CD8-positive, alpha-beta memory T cell (primary cell): ENCODE data around the gene APRT. TPM values are rescaled to one million over a fixed set of nuclear protein-coding genes. Genes with fewer than 3 reads are reported as not detected.

Source experiments
- CTCF ChIA-PET: fragments of 350-600 bp; sonication (Branson Sonifier 250); formaldehyde crosslinking; loops from one replicate; lab custom pipeline; 2021; ENCODE audit warnings: antibody characterized with exemption; lab: Charles Lee
- POLR2A ChIA-PET: fragments of 350-600 bp; sonication (Branson Sonifier 250); formaldehyde crosslinking; loops from one replicate; lab custom pipeline; 2021; ENCODE audit warnings: antibody characterized with exemption; lab: Charles Lee
- DNase-seq, 5 donors: peaks; one replicate each; pipeline versions ENCODE4 v3.0.0 to v3.0.0-alpha.2; 2020 to 2022; ENCODE audit warnings: mixed read lengths in 1 of 5
- H3K27ac ChIP-seq: one replicate; pipeline ENCODE4 v1.7.0; 2013; ENCODE audit warnings: low read depth, mild to moderate bottlenecking, low read length, moderate library complexity
- H3K27me3 ChIP-seq: 2 replicates; pipeline ENCODE4 v1.7.0; 2013; ENCODE audit warnings: low read length, mild to moderate bottlenecking; ENCODE audit not compliant: insufficient read depth, poor library complexity, severe bottlenecking
- H3K36me3 ChIP-seq: 2 replicates; pipeline ENCODE4 v1.7.0; 2013; ENCODE audit warnings: mild to moderate bottlenecking, low read length, moderate library complexity; ENCODE audit not compliant: insufficient read depth
- H3K4me1 ChIP-seq: 2 replicates; pipeline ENCODE4 v1.7.0; 2013; ENCODE audit warnings: mild to moderate bottlenecking, low read length, moderate library complexity; ENCODE audit not compliant: insufficient read depth
- H3K4me3 ChIP-seq: 2 replicates; pipeline ENCODE4 v1.7.0; 2013; ENCODE audit warnings: mild to moderate bottlenecking, low read length
- H3K9me3 ChIP-seq: 2 replicates; pipeline ENCODE4 v1.7.0; 2013; ENCODE audit warnings: mild to moderate bottlenecking, low read length
- H3K27ac Mint-ChIP-seq, 8 donors: one replicate each; pipeline ENCODE4 v1.8.0; 2020 to 2021; ENCODE audit warnings: mixed read lengths in 8 of 8, mild to moderate bottlenecking in 6 of 8, inconsistent platforms in 3 of 8, moderate library complexity in 3 of 8
- H3K27me3 Mint-ChIP-seq, 2 donors: one replicate each; pipeline ENCODE4 v1.8.0; 2020 to 2021; ENCODE audit warnings: mixed read lengths in 2 of 2, mild to moderate bottlenecking in 1 of 2, moderate library complexity in 1 of 2
- H3K36me3 Mint-ChIP-seq, 3 donors: one replicate each; pipeline ENCODE4 v1.8.0; 2020 to 2021; ENCODE audit warnings: mixed read lengths in 3 of 3, inconsistent platforms in 1 of 3, mild to moderate bottlenecking in 1 of 3
- H3K4me1 Mint-ChIP-seq, 3 donors: one replicate each; pipeline ENCODE4 v1.8.0; 2020 to 2021; ENCODE audit warnings: mixed read lengths in 3 of 3, inconsistent platforms in 1 of 3, mild to moderate bottlenecking in 1 of 3
- H3K4me3 Mint-ChIP-seq, 7 donors: one replicate each; pipeline ENCODE4 v1.8.0; 2020 to 2021; ENCODE audit warnings: mixed read lengths in 7 of 7, mild to moderate bottlenecking in 6 of 7, moderate library complexity in 4 of 7, inconsistent platforms in 2 of 7
- H3K9me3 Mint-ChIP-seq, 5 donors: one replicate each; pipeline ENCODE4 v1.8.0; 2020 to 2022; ENCODE audit warnings: mixed read lengths in 5 of 5, mild to moderate bottlenecking in 3 of 5, moderate library complexity in 2 of 5, inconsistent platforms in 1 of 5
- polyA plus RNA-seq: library from polyadenylated mRNA; unstranded; fragments of 300-500 nt; fragmentation: Illumina TruSeq; gene quantifications from one replicate; pipeline ENCODE4 v1.2.3, GENCODE V29; 2021
- total RNA-seq, 2 experiments: library from RNA; stranded (reverse); gene quantifications; one replicate each; pipeline ENCODE4 v1.2.3, GENCODE V29; 2021

Gene APRT
- total and polyA plus RNA-seq, 3 experiments from 2014 or later, result 338 to 490 (median 348) TPM

GRCh38 chr16:88803264-88803987 is 8.3 kb downstream of the APRT start, which contains the start of gene CDT1:
Gene CDT1 (plus strand): TSS chr16:88803789. CDS start chr16:88803832, 43 bp downstream.
- peak within 1 kb of the TSS; percentile 68 to 95 (median 80) for H3K27ac Mint-ChIP-seq
- peaks cover 23% of the 10 kb centered on the region for H3K4me1 ChIP-seq
- ChIA-PET CTCF (interaction anchor here (0.7 to 2.1 kb wide), 10 partner anchors 9 to 102 kb away, joined by 3 to 11 read pairs (median 3); partner anchors contain the start of gene APRT), POLR2A (interaction anchor here (0.7 to 1.5 kb wide), 6 partner anchors 9 to 233 kb away, joined by 3 to 9 read pairs (median 6); partner anchors contain the start of genes APRT, GALNS, TRAPPC2L and ZC3H18)
- H3K27ac ChIP-seq, result peak within 1 kb of the TSS; percentile 74
- peak within 1 kb of the TSS; percentile 83 to 93 (median 87) for H3K4me3 Mint-ChIP-seq
- no peaks in the 10 kb centered on the region for H3K9me3 ChIP-seq
- no peaks in the 10 kb centered on the region for H3K36me3 ChIP-seq
- H3K4me1 Mint-ChIP-seq, result peaks cover 6 to 38% (median 10%) of the 10 kb centered on the region in 3 donors
- H3K36me3 Mint-ChIP-seq, result peaks cover 0 to 3% (median 0%) of the 10 kb centered on the region in 3 donors
- H3K9me3 Mint-ChIP-seq, result peaks cover 0 to 2% (median 0%) of the 10 kb centered on the region in 5 donors
- no peaks in the 10 kb centered on the region for H3K27me3 ChIP-seq
- peak within 1 kb of the TSS; percentile 58 for H3K4me3 ChIP-seq
- DNase-seq, result peak; percentile 80 to 88 (median 82)
- no peaks in the 10 kb centered on the region for H3K27me3 Mint-ChIP-seq

- H3K27me3 ChIP-seq, result no peaks in the 10 kb centered on the region
- Mint-ChIP-seq H3K27ac (peak overlapping the region in 4 of 8 donors; percentile 9 to 95 (median 59)), H3K9me3 (peaks cover 0 to 2% (median 0%) of the 10 kb centered on the region in 5 donors), H3K27me3 (no peaks in the 10 kb centered on the region), H3K4me1 (peaks cover 10 to 48% (median 13%) of the 10 kb centered on the region in 3 donors), H3K4me3 (peak overlapping the region in 4 of 7 donors; percentile 21 to 73 (median 38)), H3K36me3 (peaks cover 0 to 1% (median 0%) of the 10 kb centered on the region in 3 donors)
- DNase-seq, result no peak
- H3K36me3 ChIP-seq, result no peaks in the 10 kb centered on the region
- peak overlapping the region; percentile 47 for H3K27ac ChIP-seq
- ChIA-PET CTCF (interaction anchor here (0.6 to 3.4 kb wide), 5 partner anchors 11 to 209 kb away, joined by 3 to 18 read pairs (median 6); partner anchors contain the start of gene APRT), POLR2A (interaction anchor here (0.9 to 1.5 kb wide), 2 partner anchors 9 to 98 kb away, joined by 3 read pairs; no protein-coding TSS in a partner anchor)
- no peaks in the 10 kb centered on the region for H3K9me3 ChIP-seq
- peaks cover 30% of the 10 kb centered on the region for H3K4me1 ChIP-seq
- H3K4me3 ChIP-seq, result no peak overlapping the region
Observed at GRCh38 chr16:88800277-88800592, 11.5 kb downstream of the APRT start.

- peak in 2 of 5 donors; percentile 25 to 69 for DNase-seq
- Histone ChIP-seq H3K27ac (peak overlapping the region; percentile 47), H3K36me3 (no peaks in the 10 kb centered on the region), H3K4me1 (peaks cover 32% of the 10 kb centered on the region), H3K9me3 (no peaks in the 10 kb centered on the region), H3K4me3 (no peak overlapping the region), H3K27me3 (no peaks in the 10 kb centered on the region)
- Mint-ChIP-seq H3K36me3 (peaks cover 0 to 1% (median 0%) of the 10 kb centered on the region in 3 donors), H3K27me3 (no peaks in the 10 kb centered on the region), H3K27ac (peak overlapping the region in 2 of 8 donors; percentile 9 to 36), H3K4me3 (peak overlapping the region in 2 of 7 donors; percentile 21 to 73), H3K4me1 (peaks cover 10 to 53% (median 18%) of the 10 kb centered on the region in 3 donors), H3K9me3 (peaks cover 0 to 2% (median 0%) of the 10 kb centered on the region in 5 donors)
- ChIA-PET CTCF (interaction anchor here (0.6 to 3.4 kb wide), 4 partner anchors 11 to 208 kb away, joined by 3 to 18 read pairs (median 5); partner anchors contain the start of gene APRT), POLR2A (interaction anchor here (0.9 kb wide), 1 partner anchor 9 kb away, joined by 3 read pairs; no protein-coding TSS in a partner anchor)
Observed at GRCh38 chr16:88799569-88800276, 12.0 kb downstream of the APRT start.

- CTCF ChIA-PET, result interaction anchor here (1.1 to 3.4 kb wide), 3 partner anchors 12 to 15 kb away, joined by 4 to 18 read pairs (median 6); partner anchors contain the start of gene APRT
- Histone ChIP-seq H3K4me3 (no peak overlapping the region), H3K27ac (no peak overlapping the region), H3K9me3 (no peaks in the 10 kb centered on the region), H3K4me1 (peaks cover 31% of the 10 kb centered on the region), H3K27me3 (no peaks in the 10 kb centered on the region), H3K36me3 (no peaks in the 10 kb centered on the region)
- H3K9me3 Mint-ChIP-seq, result peaks cover 0 to 2% (median 0%) of the 10 kb centered on the region in 5 donors
- peak overlapping the region in 1 of 8 donors; percentile 60 for H3K27ac Mint-ChIP-seq
- H3K27me3 Mint-ChIP-seq, result no peaks in the 10 kb centered on the region
- POLR2A ChIA-PET, result no interaction called here
- peaks cover 10 to 54% (median 20%) of the 10 kb centered on the region in 3 donors for H3K4me1 Mint-ChIP-seq
- H3K36me3 Mint-ChIP-seq, result peaks cover 0 to 1% (median 0%) of the 10 kb centered on the region in 3 donors
- no peak for DNase-seq
- H3K4me3 Mint-ChIP-seq, result no peak overlapping the region
Observed at GRCh38 chr16:88798772-88799455, 12.8 kb downstream of the APRT start.

GRCh38 chr16:88798073-88798472 is 13.7 kb downstream of the APRT start:
- no peak for DNase-seq
- POLR2A ChIA-PET, result no interaction called here
- no peak overlapping the region for H3K4me3 ChIP-seq
- H3K27ac Mint-ChIP-seq, result no peak overlapping the region
- no peak overlapping the region for H3K4me3 Mint-ChIP-seq
- no peaks in the 10 kb centered on the region for H3K27me3 Mint-ChIP-seq
- H3K9me3 ChIP-seq, result no peaks in the 10 kb centered on the region
- H3K4me1 ChIP-seq, result peaks cover 34% of the 10 kb centered on the region
- peaks cover 0 to 2% (median 0%) of the 10 kb centered on the region in 5 donors for H3K9me3 Mint-ChIP-seq
- H3K4me1 Mint-ChIP-seq, result peaks cover 10 to 63% (median 20%) of the 10 kb centered on the region in 3 donors
- CTCF ChIA-PET, result no interaction called here
- H3K27me3 ChIP-seq, result no peaks in the 10 kb centered on the region
- H3K27ac ChIP-seq, result no peak overlapping the region
- peaks cover 0 to 1% (median 0%) of the 10 kb centered on the region in 3 donors for H3K36me3 Mint-ChIP-seq
- no peaks in the 10 kb centered on the region for H3K36me3 ChIP-seq

- H3K4me1 Mint-ChIP-seq, result peaks cover 6 to 72% (median 25%) of the 10 kb centered on the region in 3 donors
- peaks cover 52% of the 10 kb centered on the region for H3K4me1 ChIP-seq
- H3K27ac ChIP-seq, result no peak overlapping the region
Observed at GRCh38 chr16:88796278-88796677, 15.4 kb downstream of the APRT start.

More at GRCh38 chr16:88796278-88796677, 15.4 kb downstream of the APRT start:
- ChIA-PET CTCF (interaction anchor here (1.1 to 1.6 kb wide), 5 partner anchors 10 to 18 kb away, joined by 3 to 5 read pairs (median 3); partner anchors contain the start of gene APRT), POLR2A (no interaction called here)
- no peak for DNase-seq
- H3K27me3 Mint-ChIP-seq, result no peaks in the 10 kb centered on the region
- H3K27ac Mint-ChIP-seq, result peak overlapping the region in 4 of 8 donors; percentile 35 to 66 (median 54)
- Histone ChIP-seq H3K4me3 (no peak overlapping the region), H3K9me3 (no peaks in the 10 kb centered on the region), H3K27me3 (no peaks in the 10 kb centered on the region), H3K36me3 (no peaks in the 10 kb centered on the region)
- H3K36me3 Mint-ChIP-seq, result no peaks in the 10 kb centered on the region
- H3K4me3 Mint-ChIP-seq, result no peak overlapping the region
- no peaks in the 10 kb centered on the region for H3K9me3 Mint-ChIP-seq
